Fibroblast of lung (primary cell): ENCODE measurements around the gene SLC22A12.
"Not testable (repeated sequence)": the region's sequence is repeated elsewhere in the genome, so short reads cannot be mapped to it uniquely, and the experiment has no call there.

Source experiments
- CTCF ChIP-seq, 2 donors: IDR thresholded peaks in 1 of 2; conservative IDR thresholded peaks in 1 of 2; 1 replicate in 1 of 2; 2 replicates in 1 of 2; pipeline ENCODE4 v1.5.1; 2011 to 2012; ENCODE audit warnings: low read length in 2 of 2, control low read depth in 1 of 2, inconsistent platforms in 1 of 2, low read depth in 1 of 2, mild to moderate bottlenecking in 1 of 2
- EZH2 ChIP-seq: IDR thresholded peaks from 2 replicates; pipeline ENCODE4 v1.5.1; 2012; ENCODE audit warnings: low read length, control low read depth, mild to moderate bottlenecking; ENCODE audit errors: missing control alignments

- not testable (repeated sequence) for TF ChIP-seq EZH2; CTCF (conservative IDR thresholded peaks at IDR 0.05 in 1 of 2, IDR thresholded peaks at IDR 0.05 in 1 of 2; ENCODE audit: low read depth in 1 of 2, low read length in 2 of 2)
Measured at GRCh38 chr11:64595922-64596321, 4.9 kb downstream of the SLC22A12 start.
